Jurkat, Clone E6-1 (cell line): ENCODE measurements around the gene VPS35.
A peak's percentile ranks its signal among the peaks of the same experiment; 100 is the strongest.
"Not testable (repeated sequence)": the region's sequence is repeated elsewhere in the genome, so short reads cannot be mapped to it uniquely, and the experiment has no call there.

Experiments
- DNase-seq: peaks from one replicate; pipeline ENCODE4 v3.0.0-alpha.2; 2011; ENCODE audit warnings: low read depth, low spot score
- H3K4me3 ChIP-seq: 2 replicates; pipeline ENCODE4 v1.5.1; 2011; ENCODE audit warnings: mild to moderate bottlenecking, low read length, control low read depth, moderate library complexity

The VPS35 gene

DNA sequence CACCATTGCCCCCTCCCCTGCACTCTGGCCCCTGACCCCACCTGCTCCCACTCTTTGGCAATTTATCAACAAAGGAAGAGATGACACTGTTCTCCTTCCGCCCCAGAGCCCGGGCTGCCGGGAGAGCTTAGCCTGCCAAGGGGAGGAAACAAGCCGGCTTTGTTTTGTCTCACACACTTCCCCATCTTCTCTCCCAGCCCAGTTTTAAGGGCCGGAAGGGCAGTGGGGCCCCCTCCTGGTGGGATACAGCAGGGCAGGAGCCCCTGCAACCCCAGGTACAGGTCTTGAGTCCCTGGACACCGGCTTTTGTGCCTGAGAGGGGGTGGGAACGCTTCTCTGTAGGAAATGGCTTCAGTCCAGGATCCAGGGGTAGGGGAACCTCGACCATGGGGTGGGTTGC, 65.7 kb downstream of the VPS35 start:
- DNase-seq, H3K4me3 ChIP-seq: not testable (repeated sequence)

DNA sequence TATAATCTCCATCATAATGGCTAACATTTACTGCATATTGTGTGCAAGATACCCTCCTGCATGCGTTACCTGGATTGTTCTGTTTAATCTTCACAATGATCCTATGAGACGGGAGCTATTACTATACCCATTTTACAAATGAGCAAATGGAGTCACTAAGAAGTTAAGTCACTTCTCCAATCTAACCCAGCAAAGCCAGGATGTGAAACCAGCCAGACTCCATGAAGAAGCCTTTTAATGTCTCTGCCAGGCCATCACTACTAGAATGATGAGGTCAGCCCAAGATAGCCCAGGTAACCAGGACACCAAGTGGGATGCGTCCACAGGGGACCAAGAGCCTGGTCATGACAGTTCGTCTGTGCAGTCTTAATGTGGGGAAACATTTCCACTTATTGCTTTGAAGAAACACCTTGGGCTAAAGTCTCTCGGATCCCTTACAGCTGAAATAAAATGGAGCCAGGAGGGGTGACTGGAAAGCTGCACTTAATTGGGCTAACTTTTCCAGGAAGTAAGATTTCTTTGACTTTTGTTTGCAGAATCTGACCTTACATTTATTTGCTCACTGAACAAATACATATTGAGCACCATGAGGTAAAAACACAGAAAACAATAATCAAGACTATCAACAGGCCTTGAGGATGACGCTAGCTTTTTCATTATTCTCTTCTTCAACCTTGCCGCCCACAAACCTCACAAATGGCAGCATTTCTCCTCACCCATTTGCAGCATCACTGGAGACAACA, 66.9 kb downstream of the VPS35 start:
- no peak for DNase-seq

DNA sequence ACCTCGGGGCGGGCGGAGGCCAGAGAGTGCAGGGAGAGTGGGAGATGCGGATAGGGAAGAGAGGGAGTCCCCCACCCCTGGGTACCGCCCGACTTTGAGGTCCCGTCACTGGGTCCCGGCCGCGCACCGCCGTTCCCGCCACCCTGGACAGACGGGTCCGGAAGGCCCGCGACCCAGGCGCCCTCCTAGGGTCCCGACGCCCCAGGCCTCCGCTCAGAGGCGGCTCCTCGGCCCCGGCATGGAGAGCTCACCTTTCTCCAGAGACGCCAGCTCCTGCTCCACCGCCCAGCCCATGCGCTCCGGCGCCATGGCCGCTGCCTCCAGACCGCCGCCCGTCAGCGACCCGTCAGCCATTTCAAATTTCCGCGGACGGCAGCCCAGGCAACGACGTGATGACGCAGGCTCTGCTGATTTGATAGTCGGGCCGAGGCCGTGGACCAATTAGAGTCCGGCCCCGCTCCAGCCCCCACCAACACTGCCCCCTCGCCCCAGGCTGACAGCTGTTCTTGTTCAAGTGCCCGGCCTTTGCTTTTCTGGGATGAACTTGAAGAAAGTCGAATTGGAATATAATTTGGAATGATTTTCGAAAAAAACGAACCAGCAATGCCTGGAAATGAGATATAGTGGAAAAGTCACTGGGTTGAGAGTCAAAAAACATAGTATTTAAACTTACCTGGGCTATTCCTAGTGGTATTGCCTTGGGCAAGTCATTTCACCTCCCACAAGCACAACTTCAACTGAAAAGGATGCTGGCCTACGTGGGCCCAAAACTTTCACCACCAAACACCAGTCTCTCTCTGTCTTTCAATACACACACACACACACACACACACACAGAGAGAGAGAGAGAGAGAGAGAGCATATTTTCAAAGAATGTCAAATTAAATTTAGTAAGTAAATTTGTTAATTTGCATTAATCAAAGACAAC, 67.7 kb downstream of the VPS35 start, which contains the start of gene SHCBP1:
SHCBP1 (minus strand) TSS at position 374 of the 928 bp plus-strand sequence; CDS start at position 354, 20 bp downstream.
- H3K4me3 ChIP-seq: peak within 1 kb of the TSS; percentile 79
- peak; percentile 75 for DNase-seq

More for the DNA sequence above, 66.9 kb downstream of the VPS35 start:
- H3K4me3 ChIP-seq: peak overlapping the region; percentile 79

DNA sequence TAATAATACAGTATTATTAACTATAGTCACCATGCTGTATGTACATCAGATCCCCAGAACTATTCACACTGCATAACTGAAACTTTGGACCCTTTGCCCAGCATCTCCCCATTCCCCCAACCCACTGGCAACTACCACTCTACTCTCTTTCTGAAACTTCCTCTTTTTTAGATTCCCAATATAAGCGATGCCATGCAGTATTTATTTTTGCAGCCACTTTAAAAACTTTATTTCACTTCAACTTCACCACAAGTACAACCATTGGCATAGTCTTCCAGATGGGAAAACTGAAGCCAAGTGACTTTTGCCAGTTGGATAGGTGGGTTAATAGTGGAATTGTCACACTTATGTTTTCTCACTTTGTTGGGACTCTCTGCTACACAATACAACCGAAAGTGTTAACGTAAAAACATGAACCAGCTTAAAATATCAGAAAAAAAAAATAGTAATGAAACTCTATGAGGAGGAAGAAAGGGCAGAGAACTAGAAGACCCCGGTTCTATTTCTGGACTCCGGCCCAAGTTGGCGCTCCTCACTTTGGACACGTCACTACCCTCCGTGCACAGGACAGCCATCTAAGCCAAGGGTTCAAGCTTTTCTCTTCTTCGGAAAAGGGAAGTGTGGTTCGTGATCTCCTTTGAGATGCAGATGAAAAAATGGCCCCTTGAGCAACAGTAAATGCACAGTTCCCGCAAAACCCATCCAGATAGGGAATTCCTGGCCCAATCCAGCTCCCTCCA, 68.5 kb downstream of the VPS35 start:
- peak overlapping the region; percentile 79 for H3K4me3 ChIP-seq
- DNase-seq: no peak

DNA sequence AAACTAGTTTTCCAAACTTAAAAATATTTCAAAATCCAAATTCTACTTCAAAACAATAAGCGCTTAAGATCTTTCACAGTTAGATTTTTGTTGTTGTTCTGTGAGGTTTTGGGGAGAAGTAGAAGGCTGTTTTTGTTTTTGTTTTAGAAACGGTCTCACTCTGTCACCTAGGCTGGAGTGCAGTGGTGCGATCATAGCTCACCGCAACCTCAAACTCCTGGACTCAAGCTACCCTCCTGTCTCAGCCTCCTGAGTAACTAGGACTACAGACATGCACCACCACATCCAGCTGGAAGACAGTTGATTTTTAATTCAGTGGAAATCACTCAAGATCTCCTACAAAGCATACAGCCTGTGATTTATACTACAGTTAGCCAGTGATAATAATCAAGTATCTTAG, 70.5 kb downstream of the VPS35 start:
- H3K4me3 ChIP-seq: no peak overlapping the region
- no peak for DNase-seq

DNA sequence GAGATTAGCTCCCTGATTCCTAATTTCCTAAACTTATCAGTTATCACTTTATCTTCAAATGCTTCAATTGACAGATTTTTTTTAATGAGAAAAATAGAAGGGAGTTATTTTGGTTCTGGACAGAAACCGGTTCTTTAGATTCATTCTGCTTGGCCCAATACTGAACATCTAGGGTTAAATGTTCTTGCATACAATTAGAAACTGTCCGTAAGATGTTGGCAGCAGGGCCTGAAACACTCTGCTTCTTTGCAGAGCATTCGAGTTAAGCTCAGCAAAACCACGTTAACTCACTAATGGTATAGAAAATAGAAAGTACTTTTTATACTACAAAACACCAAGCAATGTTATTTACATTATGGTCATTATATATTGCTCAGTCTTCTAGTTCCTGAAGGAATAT, 75.0 kb downstream of the VPS35 start:
- DNase-seq: no peak
- no peak overlapping the region for H3K4me3 ChIP-seq

DNA sequence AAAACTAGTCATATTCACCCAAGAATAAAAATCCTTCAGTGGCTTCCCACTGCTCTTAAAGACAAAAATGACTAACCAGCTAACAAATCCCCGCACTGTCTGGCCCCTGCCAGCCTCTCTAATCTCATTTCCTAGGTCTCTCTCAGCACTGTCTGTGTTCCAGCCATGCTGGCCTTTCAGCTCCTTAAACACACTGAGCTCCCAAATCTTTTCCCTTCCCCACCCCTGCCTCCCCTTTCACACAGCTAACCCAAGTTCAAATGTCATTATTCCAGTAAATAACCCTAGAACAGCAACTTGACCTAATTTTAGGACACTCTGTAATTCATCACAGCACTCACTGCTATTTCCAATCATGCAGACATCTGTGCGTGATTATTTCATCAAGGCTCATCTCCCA, 75.6 kb downstream of the VPS35 start:
- no peak for DNase-seq
- H3K4me3 ChIP-seq: no peak overlapping the region

DNA sequence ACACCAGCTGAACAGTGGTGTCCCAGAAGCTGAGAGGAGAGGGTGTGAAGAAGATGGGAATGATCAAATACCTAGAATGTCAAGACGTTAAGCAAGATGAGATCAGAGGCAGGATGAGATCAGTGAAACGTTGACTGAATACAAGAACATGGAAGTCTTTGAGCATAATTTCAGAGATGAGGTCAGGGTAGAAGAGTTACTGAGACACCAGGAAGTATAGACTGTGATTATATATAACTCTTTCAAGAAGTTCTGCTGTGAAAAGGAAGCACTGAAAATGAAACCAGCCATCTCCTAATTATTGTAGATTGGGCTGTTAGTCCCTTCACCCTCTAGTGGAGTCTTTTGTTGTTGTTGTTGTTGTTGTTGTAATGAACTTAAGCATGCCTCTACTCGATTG, 76.9 kb downstream of the VPS35 start:
- no peak for DNase-seq
- no peak overlapping the region for H3K4me3 ChIP-seq

DNA sequence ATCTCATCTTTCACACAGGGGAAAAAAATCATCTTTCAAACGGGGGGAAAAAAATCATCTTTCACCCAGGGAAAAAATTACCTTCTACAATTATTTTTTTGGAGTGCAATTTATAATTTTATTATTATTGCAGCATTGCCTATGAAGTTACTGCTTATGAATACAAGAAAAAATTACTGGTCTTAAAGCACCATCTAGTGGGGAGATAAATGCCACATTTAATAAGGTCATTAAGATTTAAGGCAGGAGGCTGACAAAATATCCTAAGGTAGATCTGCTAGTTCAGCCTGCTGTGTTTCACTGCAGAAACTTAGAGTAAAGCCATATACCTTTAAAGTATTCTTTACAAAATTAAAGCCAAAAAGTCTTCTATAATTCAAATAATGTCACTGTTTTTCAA, 81.4 kb downstream of the VPS35 start:
- DNase-seq: peak; percentile 58
- H3K4me3 ChIP-seq: no peak overlapping the region

DNA sequence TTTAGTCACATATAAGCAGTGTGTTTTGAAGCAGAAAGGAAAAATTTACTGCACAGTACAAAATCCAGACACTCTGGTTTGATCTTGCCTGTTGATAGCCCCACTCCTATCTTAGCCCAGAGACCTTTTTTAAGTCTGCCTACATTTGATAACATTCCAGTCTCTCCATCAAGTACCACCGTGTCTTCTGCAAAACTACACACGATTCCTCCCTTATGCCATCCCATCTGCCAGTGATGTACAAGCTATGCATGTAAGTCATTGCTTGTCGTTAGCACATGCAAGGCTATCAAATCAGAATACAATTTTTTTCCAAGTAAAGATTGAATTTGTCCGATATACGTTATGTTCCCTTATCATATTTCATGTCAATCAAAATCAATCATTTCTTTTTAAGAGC, 82.7 kb downstream of the VPS35 start:
- no peak for DNase-seq
- no peak overlapping the region for H3K4me3 ChIP-seq
